Psoas muscle (tissue), 8 donors: Measurements from ENCODE around the gene SYTL2. TPM values are rescaled to one million over a fixed set of nuclear protein-coding genes. Genes with fewer than 3 reads are reported as not detected.

Experiments used
- ATAC-seq, 4 donors: fragments of 200-7000 bp; cut with Tn5 transposase; one replicate each; pipeline ENCODE4 v1.9.1; 2020; ENCODE audit warnings: moderate library complexity in 3 of 4, mild to moderate bottlenecking in 2 of 4
- DNase-seq, 2 donors: peaks; one replicate each; pipeline ENCODE4 v3.0.0-alpha.2; 2020
- H3K27ac ChIP-seq: fragments of 200-600 bp; one replicate; pipeline ENCODE4 v1.8.0; 2022
- H3K27me3 ChIP-seq, 3 donors: fragments of 200-600 bp in 1 of 3; one replicate each; pipeline versions ENCODE4 v1.6.1 to v1.8.0; 2013 to 2022; ENCODE audit warnings: low read length in 2 of 3, mild to moderate bottlenecking in 2 of 3, moderate library complexity in 1 of 3; ENCODE audit not compliant: insufficient read depth in 3 of 3
- H3K36me3 ChIP-seq, 2 donors: fragments of 200-600 bp in 1 of 2; one replicate each; pipeline versions ENCODE4 v1.6.1 to v1.8.0; 2013 to 2022; ENCODE audit warnings: low read depth in 1 of 2, mild to moderate bottlenecking in 1 of 2, moderate library complexity in 1 of 2; ENCODE audit not compliant: insufficient read depth in 1 of 2
- H3K4me1 ChIP-seq: fragments of 200-600 bp; one replicate; pipeline ENCODE4 v1.8.0; 2022
- H3K4me3 ChIP-seq: fragments of 200-600 bp; one replicate; pipeline ENCODE4 v1.8.0; 2022; ENCODE audit warnings: mild to moderate bottlenecking
- H3K9me3 ChIP-seq: fragments of 200-600 bp; one replicate; pipeline ENCODE4 v1.8.0; 2022
- CTCF ChIP-seq: fragments of 200-600 bp; IDR thresholded peaks from one replicate; pipeline ENCODE4 v1.8.0; 2022; ENCODE audit warnings: antibody characterized with exemption
- WGBS, 3 donors: extraction: QIAGEN DNeasy Blood & Tissue Kit; methylation state at CpG; one replicate each; pipeline versions ENCODE4 v1.1.6 to v1.1.7; 2013; 5-methylcytosine and 5-hydroxymethylcytosine counted together
- intact Hi-C, 2 donors: fragments of 100-400 bp; cut with DNase I; formaldehyde crosslinking; loops; one replicate each; pipeline versions ENCODE4 v1.11.0 to v1.14.2; 2022
- polyA plus RNA-seq, 3 donors: library from polyadenylated mRNA; stranded (reverse); fragments of 200-250 nt; gene quantifications; one replicate each; pipeline ENCODE4 v1.2.3, GENCODE V29; 2013
- total RNA-seq, 4 donors: library from RNA; stranded (reverse); fragmentation: NEBNext Ultra II Directional in 2 of 4; extraction: Animal tissue kit (Norgen Biotek cat#: 25700) in 2 of 4; gene quantifications; one replicate each; pipeline versions ENCODE4 v1.2.1 to v1.2.4, GENCODE V29; 2021 to 2023
- donor health status: healthy with polysubstance abuse.
- donor health status: DM: no; HTN: no; CAD: no; lungs with moderate emphysema.
- donor health status: Bipolar disorder and iron deficiency.
- donor health status: healthy.
- donor health status: DM: yes; HTN: yes; CAD: no.
- donor health status: DM: no; HTN: no; CAD: no.
- donor health status: DM: no; HTN: no; CAD: no.
- donor health status: DM: yes; HTN: yes; CAD: no.

SYTL2 gene
- total and polyA plus RNA-seq, 7 donors: 1.7 to 5.6 (median 4.7) TPM

GRCh38 chr11:85835729-85836128, 24.8 kb upstream of the SYTL2 start:
- Histone ChIP-seq H3K4me1 (no peaks in the 10 kb centered on the region), H3K4me3 (no peak overlapping the region), H3K27me3 (no peaks in the 10 kb centered on the region), H3K27ac (no peak overlapping the region), H3K36me3 (no peaks in the 10 kb centered on the region), H3K9me3 (peaks cover 11% of the 10 kb centered on the region)
- intact Hi-C loops: no loop called here
- TF ChIP-seq CTCF: no peak
- ATAC-seq: no peak
- 73 to 80% (median 74%) methylated on average over 3 of the region's 3 CpGs for WGBS, 3 donors
- DNase-seq: no peak

- Histone ChIP-seq H3K27me3 (no peaks in the 10 kb centered on the region), H3K9me3 (peaks cover 11% of the 10 kb centered on the region), H3K27ac (no peak overlapping the region), H3K4me3 (no peak overlapping the region), H3K4me1 (no peaks in the 10 kb centered on the region), H3K36me3 (no peaks in the 10 kb centered on the region)
- ATAC-seq (no peak), DNase-seq (no peak)
- TF ChIP-seq CTCF: no peak
- intact Hi-C loops: no loop called here
- 92 to 94% (median 93%) methylated on average over 1 of the region's 1 CpG for WGBS, 3 donors
These were observed 24.3 kb upstream of the SYTL2 start for GRCh38 chr11:85835263-85835662.

GRCh38 chr11:85831050-85831449, 20.1 kb upstream of the SYTL2 start:
- intact Hi-C loops: no loop called here
- ATAC-seq (no peak), DNase-seq (no peak)
- no peak overlapping the region for H3K4me3 ChIP-seq
- H3K4me1 ChIP-seq: no peaks in the 10 kb centered on the region
- no peaks in the 10 kb centered on the region for H3K36me3 ChIP-seq
- H3K27me3 ChIP-seq: no peaks in the 10 kb centered on the region
- H3K27ac ChIP-seq: no peak overlapping the region
- H3K9me3 ChIP-seq: peaks cover 10% of the 10 kb centered on the region
- TF ChIP-seq CTCF: no peak

GRCh38 chr11:85829172-85829571, 18.2 kb upstream of the SYTL2 start:
- Histone ChIP-seq H3K4me1 (no peaks in the 10 kb centered on the region), H3K36me3 (no peaks in the 10 kb centered on the region), H3K27me3 (no peaks in the 10 kb centered on the region), H3K9me3 (no peaks in the 10 kb centered on the region), H3K27ac (no peak overlapping the region), H3K4me3 (no peak overlapping the region)
- intact Hi-C loops: no loop called here
- 95 to 98% (median 97%) methylated on average over 2 of the region's 2 CpGs for WGBS, 3 donors
- DNase-seq (no peak), ATAC-seq (no peak)
- no peak for TF ChIP-seq CTCF

- Histone ChIP-seq H3K27ac (no peak overlapping the region), H3K4me1 (no peaks in the 10 kb centered on the region), H3K4me3 (no peak overlapping the region), H3K9me3 (no peaks in the 10 kb centered on the region), H3K27me3 (no peaks in the 10 kb centered on the region), H3K36me3 (no peaks in the 10 kb centered on the region)
- TF ChIP-seq CTCF: no peak
- WGBS, 3 donors: 74 to 86% (median 76%) methylated on average over 1 of the region's 1 CpG
- ATAC-seq (no peak), DNase-seq (no peak)
- intact Hi-C loops: no loop called here
These were observed 17.7 kb upstream of the SYTL2 start for GRCh38 chr11:85828640-85828978.
